ENCODE data around the gene THAP8.

DNA sequence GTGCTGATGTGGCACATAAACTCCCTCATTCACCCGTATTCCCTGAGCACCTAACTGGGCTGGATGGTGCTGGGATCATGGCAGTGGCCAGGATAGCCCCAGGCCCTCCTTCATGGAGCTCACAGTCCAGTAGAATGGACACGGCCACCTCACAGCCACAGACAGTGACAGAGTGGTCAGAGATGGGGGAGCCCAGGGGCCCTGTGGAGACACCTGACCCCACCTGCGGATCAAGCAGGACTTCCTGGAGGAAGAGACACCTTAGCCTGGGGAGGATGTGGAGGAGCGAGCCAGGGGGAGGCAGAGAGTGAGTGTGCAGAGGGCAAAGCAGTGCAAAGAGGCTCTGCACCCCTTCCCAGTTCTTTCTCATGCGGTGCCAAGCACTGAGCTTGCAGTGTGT lies 35.8 kb upstream of the THAP8 start:
- TF ChIP-seq POLR2A (IDR thresholded peaks at IDR 0.05; ENCODE audit: low read depth, low read length) (no peak), EZH2 (IDR thresholded peaks at IDR 0.05; ENCODE audit: borderline replicate concordance, low read depth, low read length, severe bottlenecking) (no peak)
- TF ChIP-seq, protein P1, sequence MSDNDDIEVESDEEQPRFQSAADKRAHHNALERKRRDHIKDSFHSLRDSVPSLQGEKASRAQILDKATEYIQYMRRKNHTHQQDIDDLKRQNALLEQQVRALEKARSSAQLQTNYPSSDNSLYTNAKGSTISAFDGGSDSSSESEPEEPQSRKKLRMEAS (IDR thresholded peaks at IDR 0.05; ENCODE audit: insufficient read depth, insufficient read length): no peak
- TF ChIP-seq, protein P2, sequence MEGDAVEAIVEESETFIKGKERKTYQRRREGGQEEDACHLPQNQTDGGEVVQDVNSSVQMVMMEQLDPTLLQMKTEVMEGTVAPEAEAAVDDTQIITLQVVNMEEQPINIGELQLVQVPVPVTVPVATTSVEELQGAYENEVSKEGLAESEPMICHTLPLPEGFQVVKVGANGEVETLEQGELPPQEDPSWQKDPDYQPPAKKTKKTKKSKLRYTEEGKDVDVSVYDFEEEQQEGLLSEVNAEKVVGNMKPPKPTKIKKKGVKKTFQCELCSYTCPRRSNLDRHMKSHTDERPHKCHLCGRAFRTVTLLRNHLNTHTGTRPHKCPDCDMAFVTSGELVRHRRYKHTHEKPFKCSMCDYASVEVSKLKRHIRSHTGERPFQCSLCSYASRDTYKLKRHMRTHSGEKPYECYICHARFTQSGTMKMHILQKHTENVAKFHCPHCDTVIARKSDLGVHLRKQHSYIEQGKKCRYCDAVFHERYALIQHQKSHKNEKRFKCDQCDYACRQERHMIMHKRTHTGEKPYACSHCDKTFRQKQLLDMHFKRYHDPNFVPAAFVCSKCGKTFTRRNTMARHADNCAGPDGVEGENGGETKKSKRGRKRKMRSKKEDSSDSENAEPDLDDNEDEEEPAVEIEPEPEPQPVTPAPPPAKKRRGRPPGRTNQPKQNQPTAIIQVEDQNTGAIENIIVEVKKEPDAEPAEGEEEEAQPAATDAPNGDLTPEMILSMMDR (IDR thresholded peaks at IDR 0.05; ENCODE audit: extremely low read depth in 1 of 2, insufficient read depth in 1 of 2, low read depth in 1 of 2, low read length in 2 of 2): no peak
